Breast epithelium (tissue), 4 donors: ENCODE results near the gene SELENOS. TPM values are rescaled to one million over a fixed set of nuclear protein-coding genes. Genes with fewer than 3 reads are reported as not detected.

Experiments
- DNase-seq, 2 donors: peaks; one replicate each; pipeline ENCODE4 v3.0.0-alpha.2; 2019; ENCODE audit warnings: low spot score in 2 of 2
- H3K27ac ChIP-seq, 2 donors: fragments of 200-600 bp; sonication (generic) in 1 of 2; one replicate each; pipeline ENCODE4 v1.5.1; 2016 to 2019; ENCODE audit warnings: mild to moderate bottlenecking in 1 of 2
- H3K27me3 ChIP-seq, 2 donors: fragments of 200-600 bp; sonication (generic) in 1 of 2; one replicate each; pipeline versions ENCODE4 v1.5.1 to v1.6.0; 2017 to 2019; ENCODE audit warnings: control low read depth in 1 of 2, mild to moderate bottlenecking in 1 of 2
- H3K36me3 ChIP-seq: fragments of 200-600 bp; one replicate; pipeline ENCODE4 v1.5.1; 2019
- H3K4me1 ChIP-seq, 2 donors: fragments of 200-600 bp; sonication (generic); one replicate each; pipeline ENCODE4 v1.5.1; 2016 to 2019; ENCODE audit warnings: control low read depth in 1 of 2
- H3K4me3 ChIP-seq, 3 donors: fragments of 200-600 bp; sonication (generic); 1 replicate in 2 of 3; 2 replicates in 1 of 3; pipeline ENCODE4 v1.5.1; 2016 to 2019; ENCODE audit warnings: mild to moderate bottlenecking in 3 of 3, moderate library complexity in 2 of 3
- H3K9me3 ChIP-seq, 2 donors: fragments of 200-600 bp; sonication (generic) in 1 of 2; one replicate each; pipeline ENCODE4 v1.5.1; 2016 to 2019; ENCODE audit warnings: control low read depth in 1 of 2
- POLR2A ChIP-seq: fragments of 450-650 bp; IDR thresholded peaks from one replicate; pipeline ENCODE4 v1.6.1; 2016; ENCODE audit warnings: antibody characterized with exemption, mild to moderate bottlenecking, moderate library complexity
- POLR2AphosphoS5 ChIP-seq, 3 donors: sonication (generic); formaldehyde crosslinking; IDR thresholded peaks; one replicate each; pipeline ENCODE4 v1.6.1; 2017; ENCODE audit warnings: antibody characterized with exemption in 3 of 3
- intact Hi-C: fragments of 100-400 bp; cut with DNase I; formaldehyde crosslinking; loops from one replicate; pipeline ENCODE4 v1.15.1; 2023; ENCODE audit warnings: low total_unique reads
- total RNA-seq, 3 donors: library from RNA; depleted of rRNA; stranded (reverse); fragments of >200 nt; gene quantifications; one replicate each; pipeline ENCODE4 v1.1.0, GENCODE V29; 2016
- TF ChIP-seq, protein P1 (sequence below), 3 donors: fragments of 450-650 bp; IDR thresholded peaks; one replicate each; pipeline ENCODE4 v1.5.1; 2016 to 2017; ENCODE audit warnings: antibody characterized with exemption in 3 of 3, mild to moderate bottlenecking in 3 of 3, moderate library complexity in 3 of 3

The SELENOS gene, protein sequence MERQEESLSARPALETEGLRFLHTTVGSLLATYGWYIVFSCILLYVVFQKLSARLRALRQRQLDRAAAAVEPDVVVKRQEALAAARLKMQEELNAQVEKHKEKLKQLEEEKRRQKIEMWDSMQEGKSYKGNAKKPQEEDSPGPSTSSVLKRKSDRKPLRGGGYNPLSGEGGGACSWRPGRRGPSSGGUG
- 10 to 100 TPM; 56.1 to 76.8 (median 76.4) TPM for total RNA-seq

DNA sequence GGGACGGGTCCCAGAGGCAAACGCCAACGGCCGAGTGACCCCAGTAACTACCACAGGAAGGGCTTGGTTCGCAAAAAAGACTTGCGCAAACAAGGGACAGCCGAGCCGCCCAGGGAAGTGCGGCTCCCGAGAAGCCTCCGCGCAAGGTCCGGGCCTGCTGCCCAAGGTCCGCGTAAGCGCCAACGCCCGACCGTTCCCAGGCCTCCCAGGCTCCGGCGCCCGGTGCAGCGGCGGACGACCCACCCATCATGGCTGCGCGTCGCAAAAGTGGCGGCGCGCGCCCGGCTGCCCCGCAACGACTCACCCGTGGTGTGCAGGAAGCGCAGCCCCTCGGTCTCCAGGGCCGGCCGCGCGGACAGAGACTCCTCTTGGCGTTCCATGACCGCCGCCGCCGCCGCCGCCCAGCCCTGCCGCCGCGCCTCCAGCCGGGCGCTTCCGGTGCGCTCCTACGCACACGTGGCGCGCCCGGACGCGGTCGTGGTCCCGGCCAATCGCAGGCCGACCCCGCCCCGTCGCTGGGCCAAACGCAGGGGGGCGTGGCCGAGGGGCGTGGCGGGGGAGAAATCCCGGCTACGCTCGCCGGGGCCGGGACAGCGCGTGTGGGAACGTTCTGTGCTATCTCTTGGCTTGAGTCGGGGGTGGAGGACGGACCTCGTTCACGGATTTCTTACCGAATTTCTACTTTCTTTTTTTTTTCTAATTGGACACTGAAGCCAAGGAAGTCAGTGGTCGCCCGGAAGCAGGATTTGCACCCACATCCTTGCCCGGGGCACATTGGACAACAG, at the start of gene SELENOS:
TSS of gene SELENOS (minus strand) at position 448 of the 785 bp plus-strand sequence. CDS start at position 380, 68 bp downstream.
- Histone ChIP-seq H3K27ac (peak within 1 kb of the TSS; percentile 75 to 87), H3K4me3 (peak within 1 kb of the TSS; percentile 76 to 93 (median 79)), H3K27me3 (no peaks in the 10 kb centered on the region), H3K9me3 (no peaks in the 10 kb centered on the region), H3K4me1 (no peaks in the 10 kb centered on the region), H3K36me3 (peaks cover 15% of the 10 kb centered on the region)
- TF ChIP-seq POLR2AphosphoS5 (IDR thresholded peaks at IDR 0.05) (peak; percentile 62 to 81 (median 65)), POLR2A (no peak)
- TF ChIP-seq, protein P1, sequence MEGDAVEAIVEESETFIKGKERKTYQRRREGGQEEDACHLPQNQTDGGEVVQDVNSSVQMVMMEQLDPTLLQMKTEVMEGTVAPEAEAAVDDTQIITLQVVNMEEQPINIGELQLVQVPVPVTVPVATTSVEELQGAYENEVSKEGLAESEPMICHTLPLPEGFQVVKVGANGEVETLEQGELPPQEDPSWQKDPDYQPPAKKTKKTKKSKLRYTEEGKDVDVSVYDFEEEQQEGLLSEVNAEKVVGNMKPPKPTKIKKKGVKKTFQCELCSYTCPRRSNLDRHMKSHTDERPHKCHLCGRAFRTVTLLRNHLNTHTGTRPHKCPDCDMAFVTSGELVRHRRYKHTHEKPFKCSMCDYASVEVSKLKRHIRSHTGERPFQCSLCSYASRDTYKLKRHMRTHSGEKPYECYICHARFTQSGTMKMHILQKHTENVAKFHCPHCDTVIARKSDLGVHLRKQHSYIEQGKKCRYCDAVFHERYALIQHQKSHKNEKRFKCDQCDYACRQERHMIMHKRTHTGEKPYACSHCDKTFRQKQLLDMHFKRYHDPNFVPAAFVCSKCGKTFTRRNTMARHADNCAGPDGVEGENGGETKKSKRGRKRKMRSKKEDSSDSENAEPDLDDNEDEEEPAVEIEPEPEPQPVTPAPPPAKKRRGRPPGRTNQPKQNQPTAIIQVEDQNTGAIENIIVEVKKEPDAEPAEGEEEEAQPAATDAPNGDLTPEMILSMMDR (IDR thresholded peaks at IDR 0.05) = no peak
- intact Hi-C loops = no loop called here
- DNase-seq = peak; percentile 83 to 86

GRCh38 chr15:101326462-101327146, 49.3 kb upstream of the SELENOS start:
- H3K36me3 ChIP-seq = no peaks in the 10 kb centered on the region
- no peak for DNase-seq
- no peak overlapping the region for H3K4me3 ChIP-seq
- H3K27ac ChIP-seq = no peak overlapping the region
- H3K9me3 ChIP-seq = no peaks in the 10 kb centered on the region
- intact Hi-C loops = no loop called here
- H3K4me1 ChIP-seq = no peaks in the 10 kb centered on the region
- no peaks in the 10 kb centered on the region for H3K27me3 ChIP-seq
- TF ChIP-seq POLR2AphosphoS5 (IDR thresholded peaks at IDR 0.05) (no peak), POLR2A (no peak)
- TF ChIP-seq, protein P1 (IDR thresholded peaks at IDR 0.05) = no peak

DNA sequence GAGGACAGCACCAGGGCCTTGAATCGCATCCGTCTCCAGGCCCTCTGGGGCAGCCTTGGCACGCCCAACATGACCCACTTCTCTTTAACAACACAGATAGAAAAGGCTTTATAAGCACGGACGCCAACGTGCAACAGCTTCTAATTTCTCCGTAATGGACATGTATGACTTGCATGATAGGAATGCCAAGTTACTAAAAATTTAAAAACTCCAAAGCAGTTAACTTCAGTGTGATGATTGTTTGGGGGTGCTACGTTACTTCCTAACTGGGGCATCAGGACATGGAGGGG, 48.7 kb upstream of the SELENOS start:
- intact Hi-C loops = no loop called here
- Histone ChIP-seq H3K36me3 (no peaks in the 10 kb centered on the region), H3K4me1 (no peaks in the 10 kb centered on the region), H3K27me3 (no peaks in the 10 kb centered on the region), H3K9me3 (no peaks in the 10 kb centered on the region), H3K4me3 (no peak overlapping the region), H3K27ac (no peak overlapping the region)
- TF ChIP-seq, protein P1 (IDR thresholded peaks at IDR 0.05) = no peak
- TF ChIP-seq POLR2AphosphoS5 (IDR thresholded peaks at IDR 0.05) = no peak
- no peak for TF ChIP-seq POLR2A
- DNase-seq = no peak

DNA sequence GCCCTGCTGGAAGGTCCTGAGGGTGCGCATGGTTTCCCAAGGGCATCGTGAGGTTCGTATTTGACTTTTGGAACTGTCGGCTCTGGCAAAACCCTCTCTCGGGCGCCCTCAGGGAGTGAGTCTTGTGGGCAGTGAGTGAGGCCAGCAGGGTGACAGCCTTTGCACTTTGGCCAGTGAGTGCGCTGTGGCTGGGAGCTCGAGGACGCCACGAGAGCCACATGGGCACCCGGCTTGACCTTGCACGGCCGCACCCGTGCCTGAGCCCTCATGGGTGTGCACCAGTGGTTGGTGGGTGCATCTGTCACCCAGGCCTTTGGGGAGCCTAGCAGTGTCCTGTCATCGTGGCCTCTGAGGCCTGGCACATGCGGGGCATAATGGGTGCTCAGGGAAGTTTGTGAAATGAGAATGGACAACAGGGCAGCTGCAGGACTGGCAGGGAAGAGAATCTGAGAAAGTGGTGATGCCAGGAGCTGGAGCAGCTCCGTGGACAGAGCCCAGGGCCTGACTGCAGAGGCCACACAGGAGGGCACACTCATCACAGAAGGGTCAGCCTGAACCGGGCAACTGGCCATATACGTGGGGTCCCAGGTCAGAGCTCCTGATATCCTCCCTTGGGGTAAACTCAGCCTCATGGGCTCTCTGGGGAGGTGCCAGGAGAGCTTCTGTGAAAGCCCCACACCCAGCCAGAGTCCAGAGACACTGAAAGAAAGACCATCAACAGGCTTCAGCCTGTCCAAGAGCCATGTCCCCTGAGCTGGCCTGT, 48.2 kb upstream of the SELENOS start:
- Histone ChIP-seq H3K9me3 (no peaks in the 10 kb centered on the region), H3K36me3 (no peaks in the 10 kb centered on the region), H3K4me1 (no peaks in the 10 kb centered on the region), H3K27me3 (no peaks in the 10 kb centered on the region), H3K4me3 (no peak overlapping the region), H3K27ac (no peak overlapping the region)
- no peak for TF ChIP-seq POLR2AphosphoS5 (IDR thresholded peaks at IDR 0.05)
- peak in 1 of 2 donors; percentile 44 for DNase-seq
- intact Hi-C loops = no loop called here

GRCh38 chr15:101324524-101325177, 47.4 kb upstream of the SELENOS start:
- TF ChIP-seq, protein P1 (IDR thresholded peaks at IDR 0.05) = no peak
- TF ChIP-seq POLR2A (no peak), POLR2AphosphoS5 (IDR thresholded peaks at IDR 0.05) (no peak)
- no peaks in the 10 kb centered on the region for H3K27me3 ChIP-seq
- intact Hi-C loops = no loop called here
- peak in 1 of 2 donors; percentile 10 for DNase-seq
- no peak overlapping the region for H3K27ac ChIP-seq
- H3K9me3 ChIP-seq = no peaks in the 10 kb centered on the region
- H3K4me3 ChIP-seq = no peak overlapping the region
- H3K4me1 ChIP-seq = no peaks in the 10 kb centered on the region
- H3K36me3 ChIP-seq = no peaks in the 10 kb centered on the region
